ENCODE data around the gene NPM3. TPM values are rescaled to one million over a fixed set of nuclear protein-coding genes. Genes with fewer than 3 reads are reported as not detected.

Gene NPM3
- total RNA-seq, 1 donor: 64.8 TPM

GRCh38 chr10:101778781-101779543, 4.3 kb downstream of the NPM3 start:
- peaks cover 29% of the 10 kb centered on the region for H4K20me1 ChIP-seq (ENCODE audit: insufficient read depth, low read length)

GRCh38 chr10:101778151-101778780, 5.0 kb downstream of the NPM3 start:
- peaks cover 29% of the 10 kb centered on the region for H4K20me1 ChIP-seq (ENCODE audit: insufficient read depth, low read length)
- TF ChIP-seq CTCF (IDR thresholded peaks at IDR 0.05; ENCODE audit: extremely low read depth, low read depth, low read length): no peak
- H3K27me3 ChIP-seq (ENCODE audit: insufficient read depth, low read length): peaks cover 34% of the 10 kb centered on the region
- DNase-seq (ENCODE audit: insufficient read length, low spot score, missing footprints): peak; percentile 83
- no peaks in the 10 kb centered on the region for H3K36me3 ChIP-seq (ENCODE audit: insufficient read depth, low read length)
- H3K27ac ChIP-seq (ENCODE audit: low read depth, low read length): no peak overlapping the region
- H3K9me3 ChIP-seq (ENCODE audit: low read depth, low read length): no peaks in the 10 kb centered on the region
- H3K4me1 ChIP-seq (ENCODE audit: insufficient read depth, low read length): peaks cover 21% of the 10 kb centered on the region
- peaks cover 9% of the 10 kb centered on the region for H3K79me2 ChIP-seq (ENCODE audit: insufficient read depth, low read length)
- H2AFZ ChIP-seq (ENCODE audit: low read length): no peak overlapping the region
- H3K4me2 ChIP-seq (ENCODE audit: insufficient read depth, low read length): no peak overlapping the region
- no peak overlapping the region for H3K4me3 ChIP-seq (ENCODE audit: insufficient read depth, low read length)

More at GRCh38 chr10:101778781-101779543, 4.3 kb downstream of the NPM3 start:
- peaks cover 27% of the 10 kb centered on the region for H3K4me1 ChIP-seq (ENCODE audit: insufficient read depth, low read length)
- H3K36me3 ChIP-seq (ENCODE audit: insufficient read depth, low read length): peaks cover 2% of the 10 kb centered on the region
- H3K9me3 ChIP-seq (ENCODE audit: low read depth, low read length): no peaks in the 10 kb centered on the region
- H2AFZ ChIP-seq (ENCODE audit: low read length): no peak overlapping the region
- peak overlapping the region; percentile 71 for H3K4me2 ChIP-seq (ENCODE audit: insufficient read depth, low read length)
- H3K27ac ChIP-seq (ENCODE audit: low read depth, low read length): no peak overlapping the region
- H3K79me2 ChIP-seq (ENCODE audit: insufficient read depth, low read length): peaks cover 9% of the 10 kb centered on the region
- H3K4me3 ChIP-seq (ENCODE audit: insufficient read depth, low read length): peak overlapping the region; percentile 38
- DNase-seq (ENCODE audit: insufficient read length, low spot score, missing footprints): peak; percentile 90
- no peak for TF ChIP-seq CTCF (IDR thresholded peaks at IDR 0.05; ENCODE audit: extremely low read depth, low read depth, low read length)
- H3K27me3 ChIP-seq (ENCODE audit: insufficient read depth, low read length): peaks cover 27% of the 10 kb centered on the region

- Histone ChIP-seq H3K4me2 (ENCODE audit: insufficient read depth, low read length) (no peak overlapping the region), H4K20me1 (ENCODE audit: insufficient read depth, low read length) (peaks cover 29% of the 10 kb centered on the region), H3K4me1 (ENCODE audit: insufficient read depth, low read length) (peaks cover 19% of the 10 kb centered on the region), H3K79me2 (ENCODE audit: insufficient read depth, low read length) (peaks cover 5% of the 10 kb centered on the region), H3K4me3 (ENCODE audit: insufficient read depth, low read length) (no peak overlapping the region), H3K9me3 (ENCODE audit: low read depth, low read length) (no peaks in the 10 kb centered on the region), H3K27me3 (ENCODE audit: insufficient read depth, low read length) (peaks cover 40% of the 10 kb centered on the region), H3K36me3 (ENCODE audit: insufficient read depth, low read length) (no peaks in the 10 kb centered on the region), H2AFZ (ENCODE audit: low read length) (no peak overlapping the region), H3K27ac (ENCODE audit: low read depth, low read length) (no peak overlapping the region)
- peak; percentile 87 for DNase-seq (ENCODE audit: insufficient read length, low spot score, missing footprints)
- TF ChIP-seq CTCF (IDR thresholded peaks at IDR 0.05; ENCODE audit: extremely low read depth, low read depth, low read length): no peak
Measured at GRCh38 chr10:101777619-101778145, 5.6 kb downstream of the NPM3 start.
